DMS114 treated with DMSO at 0.1 percent for 48 hours (cell line): ENCODE results near the gene RIGI.
"Not testable (repeated sequence)": the region's sequence is repeated elsewhere in the genome, so short reads cannot be mapped to it uniquely, and the experiment has no call there.

Source experiments
- DNase-seq: peaks from one replicate; lab custom pipeline; 2025; ENCODE audit not compliant: unreplicated experiment; lab: John Stamatoyannopoulos, UW

The RIGI gene

GRCh38 chr9:32526041-32526706 is at the start of gene RIGI:
Gene RIGI (minus strand): TSS chr9:32526196. CDS start chr9:32526166, 30 bp downstream.
- DNase-seq, result peak; percentile 69

GRCh38 chr9:32574858-32575257 is 48.9 kb upstream of the RIGI start:
- DNase-seq, result no peak

GRCh38 chr9:32573821-32574220 is 47.8 kb upstream of the RIGI start:
- DNase-seq, result no peak

- DNase-seq, result peak; percentile 81
Observed at GRCh38 chr9:32572900-32573523, 47.0 kb upstream of the RIGI start, which contains the start of gene NDUFB6. Gene NDUFB6 (minus strand): TSS chr9:32573159. CDS start chr9:32573060, 99 bp downstream.

- peak; percentile 55 for DNase-seq
Observed at GRCh38 chr9:32571969-32572899, 46.2 kb upstream of the RIGI start.

GRCh38 chr9:32570262-32570661 is 44.3 kb upstream of the RIGI start:
- no peak for DNase-seq

- DNase-seq, result no peak
Observed at GRCh38 chr9:32566770-32567169, 40.8 kb upstream of the RIGI start.

- DNase-seq, result no peak
Observed at GRCh38 chr9:32565967-32566366, 40.0 kb upstream of the RIGI start.

GRCh38 chr9:32558408-32558934 is 32.5 kb upstream of the RIGI start:
- DNase-seq, result no peak

- DNase-seq, result no peak
Observed at GRCh38 chr9:32554591-32554990, 28.6 kb upstream of the RIGI start.

GRCh38 chr9:32554107-32554506 is 28.1 kb upstream of the RIGI start:
- DNase-seq, result no peak

- peak; percentile 80 for DNase-seq
Observed at GRCh38 chr9:32552172-32552872, 26.3 kb upstream of the RIGI start, which contains the start of the genes SMIM27 and TOPORS. Gene SMIM27 (plus strand): TSS chr9:32552327. CDS start chr9:32552435, 108 bp downstream. Gene TOPORS (minus strand): TSS chr9:32552586. CDS start chr9:32552436, 150 bp downstream.

- DNase-seq, result peak; percentile 48
Observed at GRCh38 chr9:32551276-32552051, 25.5 kb upstream of the RIGI start.

- peak; percentile 86 for DNase-seq
Observed at GRCh38 chr9:32550562-32551275, 24.7 kb upstream of the RIGI start.

- DNase-seq, result peak; percentile 5
Observed at GRCh38 chr9:32550150-32550561, 24.2 kb upstream of the RIGI start.

- DNase-seq, result not testable (repeated sequence)
Observed at GRCh38 chr9:32548213-32548612, 22.2 kb upstream of the RIGI start.

- DNase-seq, result no peak
Observed at GRCh38 chr9:32545884-32546283, 19.9 kb upstream of the RIGI start.

GRCh38 chr9:32543047-32543446 is 17.1 kb upstream of the RIGI start:
- no peak for DNase-seq

- no peak for DNase-seq
Observed at GRCh38 chr9:32533816-32534215, 7.8 kb upstream of the RIGI start.
